Neural progenitor cell (in vitro differentiated cells): ENCODE measurements around the gene PDSS1.

Experiments
- EZH2 ChIP-seq: fragments of 200-600 bp; sonication (generic); IDR thresholded peaks from 2 replicates; pipeline ENCODE4 v1.6.1; 2017; ENCODE audit warnings: antibody characterized with exemption, mild to moderate bottlenecking, moderate library complexity
- EZH2phosphoT487 ChIP-seq: fragments of 200-600 bp; sonication (generic); IDR thresholded peaks from 2 replicates; pipeline ENCODE4 v1.6.1; 2017; ENCODE audit warnings: antibody characterized with exemption
- TF ChIP-seq, protein P1 (sequence below): fragments of 200-600 bp; sonication (generic); IDR thresholded peaks from 2 replicates; pipeline ENCODE4 v1.5.1; 2017; ENCODE audit warnings: antibody characterized with exemption, mild to moderate bottlenecking

DNA sequence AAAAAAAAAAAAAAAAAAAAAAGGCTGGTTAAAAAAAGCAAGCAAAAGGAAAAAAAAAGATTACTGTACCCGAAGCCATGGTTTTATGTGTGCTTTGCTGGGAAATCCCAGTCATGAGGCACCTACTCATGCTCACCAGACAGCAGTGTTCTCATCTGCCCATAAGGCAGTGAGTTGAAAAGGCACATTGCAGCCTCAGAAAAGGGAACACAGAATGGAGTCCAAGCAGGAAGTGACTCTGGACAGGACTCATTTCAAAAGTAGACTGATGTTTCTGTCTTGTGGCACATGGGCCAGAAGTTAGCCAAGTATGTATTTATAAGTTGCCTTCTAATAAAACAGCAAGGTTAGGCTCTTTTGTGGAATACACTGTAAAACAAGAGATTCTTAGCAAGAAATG, 40.2 kb downstream of the PDSS1 start:
- TF ChIP-seq, protein P1, sequence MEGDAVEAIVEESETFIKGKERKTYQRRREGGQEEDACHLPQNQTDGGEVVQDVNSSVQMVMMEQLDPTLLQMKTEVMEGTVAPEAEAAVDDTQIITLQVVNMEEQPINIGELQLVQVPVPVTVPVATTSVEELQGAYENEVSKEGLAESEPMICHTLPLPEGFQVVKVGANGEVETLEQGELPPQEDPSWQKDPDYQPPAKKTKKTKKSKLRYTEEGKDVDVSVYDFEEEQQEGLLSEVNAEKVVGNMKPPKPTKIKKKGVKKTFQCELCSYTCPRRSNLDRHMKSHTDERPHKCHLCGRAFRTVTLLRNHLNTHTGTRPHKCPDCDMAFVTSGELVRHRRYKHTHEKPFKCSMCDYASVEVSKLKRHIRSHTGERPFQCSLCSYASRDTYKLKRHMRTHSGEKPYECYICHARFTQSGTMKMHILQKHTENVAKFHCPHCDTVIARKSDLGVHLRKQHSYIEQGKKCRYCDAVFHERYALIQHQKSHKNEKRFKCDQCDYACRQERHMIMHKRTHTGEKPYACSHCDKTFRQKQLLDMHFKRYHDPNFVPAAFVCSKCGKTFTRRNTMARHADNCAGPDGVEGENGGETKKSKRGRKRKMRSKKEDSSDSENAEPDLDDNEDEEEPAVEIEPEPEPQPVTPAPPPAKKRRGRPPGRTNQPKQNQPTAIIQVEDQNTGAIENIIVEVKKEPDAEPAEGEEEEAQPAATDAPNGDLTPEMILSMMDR, result no peak
- TF ChIP-seq EZH2 (no peak), EZH2phosphoT487 (no peak)
